ENCODE data around the gene MISP. TPM values are rescaled to one million over a fixed set of nuclear protein-coding genes. Genes with fewer than 3 reads are reported as not detected.

The MISP gene
- total RNA-seq, 1 experiment from 2014 or later, result 0.70 TPM

DNA sequence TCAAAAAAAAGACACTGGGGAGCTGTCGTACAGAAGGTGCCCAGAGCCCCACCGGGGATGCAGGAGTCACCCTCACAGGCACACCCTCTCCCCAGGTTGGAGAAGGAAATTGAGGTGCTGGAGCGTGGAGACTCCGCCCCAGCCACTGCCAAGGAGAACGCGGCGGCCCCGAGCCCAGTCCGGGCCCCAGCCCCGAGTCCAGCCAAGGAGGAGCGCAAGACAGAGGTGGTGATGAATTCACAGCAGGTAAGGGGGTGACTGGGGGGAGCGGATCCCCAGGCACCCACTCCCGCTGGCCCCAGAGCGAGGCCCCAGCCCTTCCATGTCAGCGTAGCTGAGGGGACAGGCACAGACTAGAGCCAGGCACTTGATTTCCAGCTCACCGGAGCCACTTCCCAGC lies 19.9 kb upstream of the MISP start (continued):
- TF ChIP-seq CTCF (IDR thresholded peaks at IDR 0.05), result no peak
- TF ChIP-seq NFATC4 (CRISPR knock-in tag; IDR thresholded peaks at IDR 0.05), result no peak
- TF ChIP-seq ZNF281 (CRISPR knock-in tag; IDR thresholded peaks at IDR 0.05), result no peak

DNA sequence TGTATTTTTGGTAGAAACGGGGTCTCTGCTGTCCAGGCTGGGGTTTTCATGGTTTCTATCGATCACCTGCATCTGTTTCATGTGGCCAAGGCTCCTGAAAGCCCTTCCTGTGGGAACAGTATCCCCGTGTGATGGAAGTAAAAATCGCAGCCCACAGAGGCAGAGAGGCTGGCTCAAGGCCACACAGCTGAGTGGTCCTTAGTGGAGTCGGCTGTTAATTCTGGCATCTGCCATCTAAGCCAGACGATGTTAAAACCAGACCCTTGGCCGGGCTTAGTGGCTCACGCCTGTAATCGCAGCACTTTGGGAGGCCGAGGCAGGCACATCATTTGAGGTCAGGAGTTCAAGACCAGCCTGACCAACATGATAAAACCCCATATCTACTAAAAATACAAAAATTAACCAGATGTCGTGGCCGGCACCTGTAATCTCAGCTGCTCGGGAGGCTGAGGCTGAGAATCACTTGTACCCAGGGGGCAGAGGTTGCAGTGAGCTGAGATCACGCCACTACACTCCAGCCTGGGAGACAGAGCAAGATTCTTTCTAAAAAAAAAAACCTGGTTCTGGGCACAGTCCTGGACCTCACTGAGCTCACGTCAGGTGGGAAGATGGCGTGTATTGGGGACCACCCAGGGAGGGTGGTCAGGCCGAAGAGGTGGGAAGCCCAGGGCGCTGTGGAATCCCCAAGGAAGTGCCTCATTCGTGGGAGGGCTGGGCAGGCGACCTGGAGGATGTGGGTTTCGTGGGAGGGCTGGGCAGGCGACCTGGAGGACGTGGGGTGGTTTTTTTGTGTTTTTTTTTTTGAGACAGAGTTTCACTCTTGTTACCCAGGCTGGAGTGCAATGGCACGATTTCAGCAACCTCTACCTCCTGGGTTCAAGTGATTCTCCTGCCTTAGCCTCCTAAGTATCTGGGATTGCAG lies 18.5 kb upstream of the MISP start:
- ATAC-seq (no peak), DNase-seq (ENCODE audit: low spot score) (no peak)
- no peak for TF ChIP-seq NR3C1 (CRISPR knock-in tag; conservative IDR thresholded peaks at IDR 0.05; ENCODE audit: low read depth)
- TF ChIP-seq CREM (CRISPR knock-in tag; IDR thresholded peaks at IDR 0.05), result no peak
- TF ChIP-seq ZNF219 (CRISPR knock-in tag; IDR thresholded peaks at IDR 0.05; ENCODE audit: borderline replicate concordance), result no peak
- TF ChIP-seq ZNF423 (CRISPR knock-in tag; IDR thresholded peaks at IDR 0.05), result no peak
- TF ChIP-seq, protein P1, sequence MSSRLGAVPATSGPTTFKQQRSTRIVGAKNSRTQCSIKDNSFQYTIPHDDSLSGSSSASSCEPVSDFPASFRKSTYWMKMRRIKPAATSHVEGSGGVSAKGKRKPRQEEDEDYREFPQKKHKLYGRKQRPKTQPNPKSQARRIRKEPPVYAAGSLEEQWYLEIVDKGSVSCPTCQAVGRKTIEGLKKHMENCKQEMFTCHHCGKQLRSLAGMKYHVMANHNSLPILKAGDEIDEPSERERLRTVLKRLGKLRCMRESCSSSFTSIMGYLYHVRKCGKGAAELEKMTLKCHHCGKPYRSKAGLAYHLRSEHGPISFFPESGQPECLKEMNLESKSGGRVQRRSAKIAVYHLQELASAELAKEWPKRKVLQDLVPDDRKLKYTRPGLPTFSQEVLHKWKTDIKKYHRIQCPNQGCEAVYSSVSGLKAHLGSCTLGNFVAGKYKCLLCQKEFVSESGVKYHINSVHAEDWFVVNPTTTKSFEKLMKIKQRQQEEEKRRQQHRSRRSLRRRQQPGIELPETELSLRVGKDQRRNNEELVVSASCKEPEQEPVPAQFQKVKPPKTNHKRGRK (CRISPR knock-in tag; IDR thresholded peaks at IDR 0.05; ENCODE audit: borderline replicate concordance), result no peak
- TF ChIP-seq ZMAT4 (CRISPR knock-in tag; IDR thresholded peaks at IDR 0.05), result no peak
- Mint-ChIP-seq H3K4me1 (no peaks in the 10 kb centered on the region), H3K27ac (no peak overlapping the region), H3K27me3 (ENCODE audit: low read depth) (no peaks in the 10 kb centered on the region), H3K4me3 (no peak overlapping the region), H3K36me3 (no peaks in the 10 kb centered on the region), H3K9me3 (no peaks in the 10 kb centered on the region)
- ChIA-PET CTCF (interaction anchor here (1.8 kb wide), 1 partner anchor 55 kb away, joined by 16 read pairs; no protein-coding TSS in a partner anchor), POLR2A (no interaction called here)

- no peak for DNase-seq (ENCODE audit: low spot score)
- Mint-ChIP-seq H3K4me3 (no peak overlapping the region), H3K9me3 (no peaks in the 10 kb centered on the region), H3K27ac (no peak overlapping the region), H3K4me1 (no peaks in the 10 kb centered on the region), H3K27me3 (ENCODE audit: low read depth) (no peaks in the 10 kb centered on the region), H3K36me3 (no peaks in the 10 kb centered on the region)
- ChIA-PET CTCF (interaction anchor here (0.6 to 1.8 kb wide), 31 partner anchors 10 to 478 kb away, joined by 3 to 26 read pairs (median 4); partner anchors contain the start of genes PALM and RNF126), POLR2A (interaction anchor here (0.6 kb wide), 1 partner anchor 127 kb away, joined by 5 read pairs; no protein-coding TSS in a partner anchor)
- no peak for TF ChIP-seq IRF2 (CRISPR knock-in tag; IDR thresholded peaks at IDR 0.05; ENCODE audit: borderline replicate concordance, low read depth)
- TF ChIP-seq, protein P2, sequence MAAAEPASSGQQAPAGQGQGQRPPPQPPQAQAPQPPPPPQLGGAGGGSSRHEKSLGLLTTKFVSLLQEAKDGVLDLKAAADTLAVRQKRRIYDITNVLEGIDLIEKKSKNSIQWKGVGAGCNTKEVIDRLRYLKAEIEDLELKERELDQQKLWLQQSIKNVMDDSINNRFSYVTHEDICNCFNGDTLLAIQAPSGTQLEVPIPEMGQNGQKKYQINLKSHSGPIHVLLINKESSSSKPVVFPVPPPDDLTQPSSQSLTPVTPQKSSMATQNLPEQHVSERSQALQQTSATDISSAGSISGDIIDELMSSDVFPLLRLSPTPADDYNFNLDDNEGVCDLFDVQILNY (CRISPR knock-in tag; IDR thresholded peaks at IDR 0.05), result no peak
- no peak for ATAC-seq
These were observed 16.2 kb upstream of the MISP start for GRCh38 chr19:734716-735115.
